NCI-H1694 (cell line): ENCODE measurements around the gene SLC38A3.

Source experiments
- DNase-seq: peaks from one replicate; lab custom pipeline; 2025; lab: John Stamatoyannopoulos, UW

SLC38A3 gene

GRCh38 chr3:50204804-50205412, at the start of gene SLC38A3:
Gene SLC38A3 (plus strand): TSS chr3:50205271. CDS start chr3:50214200, 8,929 bp downstream.
- no peak for DNase-seq

- no peak for DNase-seq
Measured at GRCh38 chr3:50155491-50155878, 49.6 kb upstream of the SLC38A3 start.

- DNase-seq, result no peak
Measured at GRCh38 chr3:50155891-50156290, 49.2 kb upstream of the SLC38A3 start.

- no peak for DNase-seq
Measured at GRCh38 chr3:50156549-50157493, 48.2 kb upstream of the SLC38A3 start.

- DNase-seq, result no peak
Measured at GRCh38 chr3:50157827-50158529, 47.1 kb upstream of the SLC38A3 start.

- DNase-seq, result no peak
Measured at GRCh38 chr3:50158530-50159146, 46.4 kb upstream of the SLC38A3 start.

- DNase-seq, result no peak
Measured at GRCh38 chr3:50160561-50160983, 44.5 kb upstream of the SLC38A3 start.

GRCh38 chr3:50161320-50161719, 43.8 kb upstream of the SLC38A3 start:
- no peak for DNase-seq

GRCh38 chr3:50162034-50162883, 42.8 kb upstream of the SLC38A3 start:
- no peak for DNase-seq

- DNase-seq, result no peak
Measured at GRCh38 chr3:50163572-50164455, 41.3 kb upstream of the SLC38A3 start.

- no peak for DNase-seq
Measured at GRCh38 chr3:50164481-50164880, 40.6 kb upstream of the SLC38A3 start.

GRCh38 chr3:50164984-50165909, 39.8 kb upstream of the SLC38A3 start:
- no peak for DNase-seq

- no peak for DNase-seq
Measured at GRCh38 chr3:50165910-50166538, 39.0 kb upstream of the SLC38A3 start.

GRCh38 chr3:50166620-50167019, 38.5 kb upstream of the SLC38A3 start:
- DNase-seq, result no peak

GRCh38 chr3:50167069-50167840, 37.8 kb upstream of the SLC38A3 start:
- no peak for DNase-seq

- no peak for DNase-seq
Measured at GRCh38 chr3:50167841-50168209, 37.2 kb upstream of the SLC38A3 start.

- no peak for DNase-seq
Measured at GRCh38 chr3:50168388-50168787, 36.7 kb upstream of the SLC38A3 start.

GRCh38 chr3:50168791-50169190, 36.3 kb upstream of the SLC38A3 start:
- DNase-seq, result no peak
